Kidney epithelial cell (primary cell): ENCODE data around the gene IGFBP4. TPM values are rescaled to one million over a fixed set of nuclear protein-coding genes. Genes with fewer than 3 reads are reported as not detected.
A peak's percentile ranks its signal among the peaks of the same experiment; 100 is the strongest.

Experiments
- DNase-seq: peaks from one replicate; pipeline ENCODE4 v3.0.0-alpha.2; 2010; ENCODE audit warnings: low read depth
- H3K27me3 ChIP-seq: 2 replicates; pipeline ENCODE4 v1.6.0; 2011; ENCODE audit warnings: low read length; ENCODE audit not compliant: control insufficient read depth, insufficient read depth
- H3K36me3 ChIP-seq: 2 replicates; pipeline ENCODE4 v1.5.1; 2011; ENCODE audit warnings: low read length; ENCODE audit not compliant: control insufficient read depth, insufficient read depth
- H3K4me3 ChIP-seq: 2 replicates; pipeline ENCODE4 v1.5.1; 2011; ENCODE audit warnings: low read depth, mild to moderate bottlenecking, control low read depth, low read length
- CTCF ChIP-seq: IDR thresholded peaks from 2 replicates; pipeline ENCODE4 v1.5.1; 2011; ENCODE audit warnings: mild to moderate bottlenecking, moderate library complexity, low read length, control low read depth, inconsistent platforms; ENCODE audit not compliant: insufficient read depth, poor library complexity, severe bottlenecking
- total RNA-seq: library from RNA; depleted of rRNA; stranded (reverse); fragments of >200 nt; gene quantifications from 2 replicates; pipeline ENCODE4 v1.2.3, GENCODE V29; 2015

Gene IGFBP4
- total RNA-seq, 1 donor from 2014 or later, result 53.6 TPM

- Histone ChIP-seq H3K36me3 (no peaks in the 10 kb centered on the region), H3K4me3 (no peak overlapping the region), H3K27me3 (no peaks in the 10 kb centered on the region)
- no peak for TF ChIP-seq CTCF
- no peak for DNase-seq
Measured at GRCh38 chr17:40468560-40468959, 25.3 kb downstream of the IGFBP4 start.

GRCh38 chr17:40469805-40470675, 26.8 kb downstream of the IGFBP4 start:
- DNase-seq, result no peak
- Histone ChIP-seq H3K27me3 (no peaks in the 10 kb centered on the region), H3K36me3 (no peaks in the 10 kb centered on the region), H3K4me3 (no peak overlapping the region)
- TF ChIP-seq CTCF, result no peak

- peak; percentile 28 for DNase-seq
- Histone ChIP-seq H3K36me3 (no peaks in the 10 kb centered on the region), H3K4me3 (no peak overlapping the region), H3K27me3 (no peaks in the 10 kb centered on the region)
- no peak for TF ChIP-seq CTCF
Measured at GRCh38 chr17:40470932-40471828, 27.9 kb downstream of the IGFBP4 start.

- no peak for DNase-seq
- no peaks in the 10 kb centered on the region for H3K27me3 ChIP-seq
- H3K36me3 ChIP-seq, result no peaks in the 10 kb centered on the region
- H3K4me3 ChIP-seq, result no peak overlapping the region
- TF ChIP-seq CTCF, result no peak
Measured at GRCh38 chr17:40471846-40472732, 28.8 kb downstream of the IGFBP4 start.

- H3K4me3 ChIP-seq, result no peak overlapping the region
- no peaks in the 10 kb centered on the region for H3K27me3 ChIP-seq
- DNase-seq, result no peak
- TF ChIP-seq CTCF, result no peak
- no peaks in the 10 kb centered on the region for H3K36me3 ChIP-seq
Measured at GRCh38 chr17:40472733-40473452, 29.6 kb downstream of the IGFBP4 start.
